IMR-90 (cell line): Measurements from ENCODE around the gene ITGA3. TPM values are rescaled to one million over a fixed set of nuclear protein-coding genes. Genes with fewer than 3 reads are reported as not detected.

Source experiments
- ATAC-seq: fragments of 200-7000 bp; cut with Tn5 transposase; 2 replicates; pipeline ENCODE4 v1.9.1; 2020; ENCODE audit warnings: low read depth, mild to moderate bottlenecking, moderate library complexity
- BruUV-seq: library from RNA; stranded (reverse); fragments of 400-500 nt; replicated peaks from 2 replicates; lab custom pipeline; 2021; lab: Mats Ljungman, UMichigan
- CTCF ChIA-PET: fragments of 300-600 bp; formaldehyde crosslinking; extraction: SDS; loops from one replicate; lab custom pipeline; 2021; ENCODE audit warnings: antibody characterized with exemption; lab: Yijun Ruan, JAX
- POLR2A ChIA-PET: fragments of 300-600 bp; sonication (Branson Sonifier 250); formaldehyde crosslinking; loops from one replicate; lab custom pipeline; 2022; ENCODE audit warnings: antibody characterized with exemption; ENCODE audit not compliant: unreplicated experiment; lab: Charles Lee
- DNase-seq: peaks from one replicate; pipeline ENCODE4 v3.0.0; 2013
- H2AFZ ChIP-seq: replicated peaks from 2 replicates; pipeline ENCODE3; 2013; ENCODE audit warnings: low read length, mild to moderate bottlenecking; ENCODE audit not compliant: poor library complexity
- H2AK5ac ChIP-seq: 2 replicates; pipeline ENCODE4 v1.6.1; 2013; ENCODE audit warnings: low read depth, low read length, inconsistent platforms
- H2AK9ac ChIP-seq: replicated peaks from 2 replicates; pipeline ENCODE3; 2013; ENCODE audit warnings: mild to moderate bottlenecking, low read depth, low read length, moderate library complexity; ENCODE audit not compliant: poor library complexity
- H2BK120ac ChIP-seq: 2 replicates; pipeline ENCODE4 v1.6.1; 2013; ENCODE audit warnings: low read depth, low read length, inconsistent platforms
- H2BK15ac ChIP-seq: 3 replicates; pipeline ENCODE4 v1.6.1; 2013; ENCODE audit warnings: low read depth, low read length, inconsistent platforms
- H2BK20ac ChIP-seq: 2 replicates; pipeline ENCODE4 v1.6.1; 2013; ENCODE audit warnings: low read depth, mild to moderate bottlenecking, inconsistent platforms, low read length, moderate library complexity
- H2BK5ac ChIP-seq: 2 replicates; pipeline ENCODE4 v1.6.1; 2013; ENCODE audit warnings: mild to moderate bottlenecking, low read depth, low read length, inconsistent platforms; ENCODE audit not compliant: poor library complexity, severe bottlenecking
- H3K14ac ChIP-seq: replicated peaks from 2 replicates; pipeline ENCODE4 v1.6.1; 2013; ENCODE audit warnings: low read depth, low read length, inconsistent platforms
- H3K18ac ChIP-seq: 2 replicates; pipeline ENCODE4 v1.6.1; 2013; ENCODE audit warnings: low read depth, low read length, control low read depth
- H3K23ac ChIP-seq: 2 replicates; pipeline ENCODE4 v1.6.1; 2013; ENCODE audit warnings: low read depth, low read length, inconsistent platforms
- H3K27ac ChIP-seq: 2 replicates; pipeline ENCODE4 v1.5.1; 2013; ENCODE audit warnings: mild to moderate bottlenecking, control low read depth, low read length; ENCODE audit not compliant: insufficient read depth
- H3K27me3 ChIP-seq: 2 replicates; pipeline ENCODE4 v1.6.1; 2013; ENCODE audit warnings: low read length; ENCODE audit not compliant: control insufficient read depth, insufficient read depth
- H3K36me3 ChIP-seq: 2 replicates; pipeline ENCODE4 v1.6.1; 2013; ENCODE audit warnings: low read length, mixed read lengths; ENCODE audit not compliant: control insufficient read depth, insufficient read depth
- H3K4ac ChIP-seq: 2 replicates; pipeline ENCODE4 v1.6.1; 2013; ENCODE audit warnings: low read depth, low read length, inconsistent platforms
- H3K4me1 ChIP-seq: 2 replicates; pipeline ENCODE4 v1.6.1; 2013; ENCODE audit warnings: low read length, mixed read lengths; ENCODE audit not compliant: control insufficient read depth, insufficient read depth
- H3K4me2 ChIP-seq: 2 replicates; pipeline ENCODE4 v1.6.1; 2013; ENCODE audit warnings: low read depth, mild to moderate bottlenecking, control low read depth, low read length, moderate library complexity
- H3K4me3 ChIP-seq: 2 replicates; pipeline ENCODE4 v1.5.1; 2013; ENCODE audit warnings: low read depth, mild to moderate bottlenecking, control low read depth, low read length, moderate library complexity; ENCODE audit not compliant: insufficient read depth
- H3K56ac ChIP-seq: 2 replicates; pipeline ENCODE4 v1.6.1; 2013; ENCODE audit warnings: low read length, inconsistent platforms; ENCODE audit not compliant: insufficient read depth; ENCODE audit errors: extremely low read depth
- H3K79me1 ChIP-seq, 2 experiments: 2 replicates each; pipeline ENCODE4 v1.6.1; 2013; ENCODE audit warnings: low read length in 2 of 2, inconsistent platforms in 1 of 2, low read depth in 1 of 2
- H3K9ac ChIP-seq: 2 replicates; pipeline ENCODE4 v1.6.1; 2013; ENCODE audit warnings: low read depth, low read length, control low read depth
- H3K9me1 ChIP-seq: 2 replicates; pipeline ENCODE4 v1.6.1; 2013; ENCODE audit warnings: low read length, inconsistent platforms; ENCODE audit not compliant: insufficient read depth
- H3K9me3 ChIP-seq: 2 replicates; pipeline ENCODE4 v1.6.1; 2013; ENCODE audit warnings: low read length; ENCODE audit not compliant: control insufficient read depth, insufficient read depth
- H4K20me1 ChIP-seq: 2 replicates; pipeline ENCODE4 v1.6.1; 2013; ENCODE audit warnings: low read length, inconsistent platforms; ENCODE audit not compliant: insufficient read depth
- H4K5ac ChIP-seq: 2 replicates; pipeline ENCODE4 v1.6.1; 2013; ENCODE audit warnings: mild to moderate bottlenecking, low read depth, low read length, control low read depth
- H4K8ac ChIP-seq, 2 experiments: 2 replicates each; pipeline ENCODE4 v1.6.1; 2013; ENCODE audit warnings: low read depth in 2 of 2, low read length in 2 of 2, control low read depth in 1 of 2, inconsistent platforms in 1 of 2
- H4K91ac ChIP-seq: 2 replicates; pipeline ENCODE4 v1.6.1; 2013; ENCODE audit warnings: low read depth, low read length, inconsistent platforms; ENCODE audit not compliant: insufficient read depth
- BHLHE40 ChIP-seq: fragments of 150-350 bp; IDR thresholded peaks from 2 replicates; pipeline ENCODE4 v1.6.1; 2016; ENCODE audit warnings: mild to moderate bottlenecking, low read depth, low read length
- CEBPB ChIP-seq: IDR thresholded peaks from 2 replicates; pipeline ENCODE4 v1.6.1; 2012; ENCODE audit warnings: low read depth, low read length, improper control_type of control experiment
- CHD1 ChIP-seq: IDR thresholded peaks from 2 replicates; pipeline ENCODE4 v1.6.1; 2012; ENCODE audit warnings: low read depth, low read length, improper control_type of control experiment
- CTCF ChIP-seq: conservative IDR thresholded peaks from 2 replicates; pipeline ENCODE4 v1.5.1; 2012; ENCODE audit warnings: mild to moderate bottlenecking, low read depth, low read length, improper control_type of control experiment
- POLR2A ChIP-seq: IDR thresholded peaks from 2 replicates; pipeline ENCODE4 v1.6.1; 2012; ENCODE audit warnings: mild to moderate bottlenecking, low read depth, low read length
- RCOR1 ChIP-seq: IDR thresholded peaks from 2 replicates; pipeline ENCODE4 v1.6.1; 2012; ENCODE audit warnings: mild to moderate bottlenecking, low read length, improper control_type of control experiment; ENCODE audit not compliant: insufficient replicate concordance
- SMC3 ChIP-seq: fragments of 150-350 bp; IDR thresholded peaks from 2 replicates; pipeline ENCODE4 v1.6.1; 2016; ENCODE audit warnings: low read depth, mild to moderate bottlenecking, antibody characterized with exemption, low read length, moderate library complexity
- WGBS, 2 experiments: methylation state at CpG; one replicate each; pipeline versions ENCODE4 v1.1.5 to v1.1.7; 2013; ENCODE audit warnings: missing lambda C conversion rate in 2 of 2; ENCODE audit not compliant: insufficient read length in 1 of 2; ENCODE audit errors: extremely low coverage in 2 of 2; 5-methylcytosine and 5-hydroxymethylcytosine counted together
- dilution Hi-C: fragments of 300-500 bp; cut with HindIII; formaldehyde crosslinking; loops from one replicate; pipeline ENCODE4 v1.14.3; 2018; ENCODE audit warnings: low sequenced_read_pairs; ENCODE audit not compliant: unreplicated experiment
- in situ Hi-C: fragments of 300-500 bp; cut with MboI; formaldehyde crosslinking; loops from 3 replicates; pipeline ENCODE4 v1.14.3; 2019; ENCODE audit warnings: low sequenced_read_pairs, inconsistent platforms, mixed read lengths
- intact Hi-C: fragments of 100-400 bp; cut with micrococcal nuclease; formaldehyde crosslinking; loops from 2 replicates; pipeline ENCODE4 v1.10.0; 2022
- polyA plus RNA-seq, 3 experiments: library from polyadenylated mRNA; depleted of rRNA; stranded (reverse); fragments of >200 nt; gene quantifications; 2 replicates each; pipeline ENCODE4 v1.2.3, GENCODE V29; 2012; ENCODE audit warnings: low replicate concordance in 1 of 3
- total RNA-seq: library from RNA; depleted of rRNA; stranded (reverse); fragments of >200 nt; gene quantifications from 2 replicates; pipeline ENCODE4 v1.2.3, GENCODE V29; 2012

ITGA3 gene
- total and polyA plus RNA-seq, 2 of the 4 experiments (the other 2 are of a cell fraction), result 78.0 to 202 TPM

- Histone ChIP-seq H2BK5ac (peak overlapping the region; percentile 98), H3K9me3 (no peaks in the 10 kb centered on the region), H3K4me1 (peaks cover 46% of the 10 kb centered on the region), H2BK120ac (peak overlapping the region; percentile 98), H3K9ac (no peak overlapping the region), H3K56ac (peak overlapping the region; percentile 52), H2AK9ac (peak overlapping the region; percentile 79), H2BK15ac (peak overlapping the region; percentile 67; the same call in 2 of the 3 replicates), H4K20me1 (no peaks in the 10 kb centered on the region), H4K91ac (peak overlapping the region; percentile 98), H3K36me3 (no peaks in the 10 kb centered on the region), H3K4me3 (no peak overlapping the region), H4K8ac (peak overlapping the region; percentile 85 to 96), H3K4me2 (no peak overlapping the region), H3K9me1 (peaks cover 65% of the 10 kb centered on the region), H3K23ac (peak overlapping the region; percentile 87), H3K79me1 (peaks cover 0 to 67% of the 10 kb centered on the region in 2 experiments; a peak in 2 of 4 replicates), H2AK5ac (peak overlapping the region; percentile 99), H3K27ac (peak overlapping the region; percentile 75), H3K18ac (peak overlapping the region; percentile 87; the same call in 1 of the 2 replicates), H2AFZ (peak overlapping the region; percentile 84), H4K5ac (peak overlapping the region; percentile 92), H3K4ac (peak overlapping the region; percentile 98), H2BK20ac (peak overlapping the region; percentile 95), H3K14ac (peak overlapping the region; percentile 91), H3K27me3 (no peaks in the 10 kb centered on the region)
- in situ Hi-C loops, result no loop called here
- BruUV-seq, result no TSS peak
- POLR2A ChIA-PET, result no interaction called here
- CTCF ChIA-PET, result no interaction called here
- TF ChIP-seq BHLHE40, result no peak
- TF ChIP-seq SMC3, result no peak
- TF ChIP-seq CHD1, result no peak
- TF ChIP-seq POLR2A, result no peak
- no peak for TF ChIP-seq CTCF
- TF ChIP-seq CEBPB, result no peak
- TF ChIP-seq RCOR1, result no peak
- intact Hi-C loops, result no loop called here
- DNase-seq (no peak), ATAC-seq (no peak)
- dilution Hi-C loops, result no loop called here
- WGBS, 2 experiments, result no CpG with 5 or more reads among the region's 2 CpGs
Measured at GRCh38 chr17:50051606-50052005, 4.3 kb upstream of the ITGA3 start.
